Midbrain (tissue), 1 donor: ENCODE results near the gene GPC3.
"Not testable (repeated sequence)": the region's sequence is repeated elsewhere in the genome, so short reads cannot be mapped to it uniquely, and the experiment has no call there.

ENCODE experiments used
- DNase-seq: peaks from one replicate; lab custom pipeline; 2025; lab: John Stamatoyannopoulos, UW

GPC3 gene

DNA sequence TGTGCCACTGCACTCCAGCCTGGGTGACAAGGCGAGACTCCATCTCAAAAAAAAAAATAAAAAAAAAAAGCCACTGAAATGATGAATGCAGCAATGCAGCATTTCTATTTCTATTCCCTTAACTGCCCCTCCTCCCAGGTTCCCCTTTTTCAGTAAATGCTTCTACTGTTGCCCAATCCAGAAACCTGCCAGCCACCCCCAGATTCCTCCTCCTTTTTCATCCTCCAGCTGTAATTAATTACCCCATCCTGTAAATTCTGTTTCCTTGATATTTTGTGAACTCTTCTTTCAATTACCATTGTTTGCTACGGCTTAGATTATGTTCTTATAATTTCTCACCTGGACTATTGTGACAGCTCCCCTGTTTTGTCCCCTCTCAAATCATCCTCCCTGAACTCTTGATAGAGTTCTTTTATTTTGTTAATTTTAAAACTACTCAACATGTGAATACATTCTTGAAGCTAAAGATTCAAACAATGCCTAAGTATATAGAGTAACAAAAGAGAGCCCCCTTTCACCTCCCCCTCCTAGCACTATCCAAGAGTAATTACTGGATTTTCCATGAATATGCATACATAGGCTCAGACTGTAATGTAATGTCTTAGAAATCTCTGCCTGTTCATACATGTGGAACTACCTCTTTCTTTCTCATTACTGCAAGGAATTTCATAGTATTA is 429.5 kb downstream of the GPC3 start:
- no peak for DNase-seq

DNA sequence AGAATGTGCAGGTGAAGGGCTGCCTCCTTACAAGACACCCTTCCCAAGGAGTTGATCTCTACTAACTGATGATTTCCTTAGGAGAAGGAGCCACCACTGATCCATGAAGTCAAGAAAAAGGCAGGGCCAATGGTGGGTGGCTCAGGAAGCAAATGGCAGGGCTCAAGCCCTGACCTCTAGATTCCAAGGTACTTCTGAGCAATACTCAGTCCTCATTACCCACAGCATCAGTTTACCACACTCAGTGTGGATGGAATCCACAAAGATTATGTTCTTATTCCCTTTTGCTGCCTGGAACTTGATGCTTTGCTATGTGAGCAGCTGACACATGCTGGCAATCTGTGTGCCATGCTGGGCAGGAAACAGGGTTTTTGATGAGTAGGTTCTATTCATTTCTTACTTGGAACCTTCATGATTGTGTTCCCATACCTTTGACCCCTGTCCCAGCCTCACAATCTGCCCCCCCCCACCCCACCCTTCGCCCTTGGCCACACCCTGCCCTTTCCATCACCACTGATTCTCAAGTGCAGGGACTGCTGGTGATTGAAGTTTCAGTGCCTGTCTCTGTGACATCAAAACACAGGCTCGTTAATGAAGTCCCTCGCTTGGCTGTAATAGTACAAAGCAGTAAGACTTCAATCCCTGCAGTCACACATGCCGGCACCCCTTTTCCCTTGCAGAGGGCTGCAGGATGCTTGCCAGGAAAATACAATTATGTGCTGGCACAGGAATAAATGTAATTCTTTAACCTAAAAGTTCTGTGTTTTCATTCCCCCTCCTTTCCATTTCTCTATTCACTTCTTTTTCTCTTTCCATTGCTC is 434.5 kb downstream of the GPC3 start:
- DNase-seq: no peak

DNA sequence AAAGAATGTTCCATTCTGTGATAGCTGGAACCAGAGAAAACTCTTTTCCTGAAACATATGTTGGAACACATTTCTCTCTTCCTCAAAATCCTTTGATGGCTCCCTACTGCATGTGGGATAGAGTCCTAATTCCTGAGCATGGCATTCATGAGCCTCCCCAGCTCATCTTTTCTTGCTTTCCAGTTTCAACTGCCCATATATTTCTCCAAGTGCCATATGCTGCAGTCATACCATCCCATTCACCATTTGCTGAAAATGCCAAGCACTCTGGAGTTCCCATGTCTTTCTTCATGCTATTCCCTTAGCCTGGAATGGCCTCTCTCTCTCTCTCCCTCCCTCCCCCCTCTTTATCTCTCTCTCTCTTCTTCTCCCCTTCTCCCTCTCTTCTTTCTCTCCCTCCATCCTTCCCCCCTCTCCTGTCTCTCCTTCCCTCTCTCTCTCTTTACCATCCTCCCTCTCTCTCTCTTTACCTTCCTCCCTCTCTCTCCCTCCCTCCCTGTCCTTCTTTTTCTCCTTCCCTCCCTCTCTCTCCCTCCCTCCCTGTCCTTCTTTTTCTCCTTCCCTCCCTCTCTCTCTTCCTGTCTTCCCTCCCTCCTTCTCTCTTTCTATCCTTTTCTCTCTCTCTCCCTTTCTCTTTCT is 436.0 kb downstream of the GPC3 start:
- no peak for DNase-seq

DNA sequence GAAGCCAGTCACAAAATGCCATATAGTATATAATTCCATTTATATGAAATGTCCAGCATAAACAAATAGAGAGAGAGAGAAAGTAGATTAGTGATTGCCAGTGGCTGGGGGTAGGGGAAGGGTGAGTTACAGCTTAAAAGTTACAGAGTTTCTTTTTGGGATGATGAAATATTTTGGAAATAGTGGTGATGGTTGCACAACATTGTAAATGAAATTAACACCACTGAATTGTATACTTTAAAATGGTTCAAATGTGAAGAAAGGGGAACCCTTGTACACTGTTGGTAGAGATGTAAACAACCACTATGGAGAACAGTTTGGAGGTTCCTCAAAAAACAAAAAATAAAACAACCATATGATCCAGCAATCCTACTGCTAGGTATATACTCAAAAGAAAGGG is 439.0 kb downstream of the GPC3 start:
- no peak for DNase-seq

DNA sequence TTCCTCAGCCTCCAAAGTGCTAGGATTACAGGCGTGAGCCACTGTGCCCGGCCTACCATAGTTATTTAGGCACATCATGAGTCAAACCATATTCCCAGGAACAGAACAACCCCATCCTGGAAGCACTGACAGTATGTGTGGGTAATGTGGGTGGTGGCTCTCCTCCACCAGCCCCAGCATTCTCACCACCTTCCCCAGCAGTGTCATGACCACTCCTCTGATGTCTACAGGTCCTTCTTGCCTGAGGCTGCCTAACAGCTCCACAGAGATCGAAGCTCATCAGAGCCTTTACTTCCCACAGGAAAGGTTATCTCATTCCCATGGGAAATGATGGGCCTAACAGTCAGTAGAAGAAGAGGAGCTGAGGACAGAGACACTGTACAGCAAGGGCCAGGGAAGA is 440.6 kb downstream of the GPC3 start:
- no peak for DNase-seq

DNA sequence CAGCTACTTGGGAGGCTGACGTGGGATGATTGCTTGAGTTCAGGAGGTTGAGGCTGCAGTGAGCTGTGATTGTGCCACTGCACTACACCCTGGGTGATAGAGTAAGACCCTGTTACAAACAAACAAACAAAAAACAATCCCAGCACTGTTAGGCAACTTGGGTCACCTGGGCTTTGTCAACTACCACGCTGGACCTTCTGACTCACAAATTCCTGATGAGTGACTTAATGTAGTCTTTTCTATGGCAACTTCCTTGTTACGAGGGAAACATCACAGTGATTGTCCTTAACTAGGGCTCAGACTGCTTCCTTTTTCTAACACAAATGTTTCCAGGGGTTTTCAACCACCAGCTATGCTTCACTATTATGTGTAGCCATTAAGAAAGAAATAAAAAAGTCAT is 441.3 kb downstream of the GPC3 start:
- DNase-seq: no peak

DNA sequence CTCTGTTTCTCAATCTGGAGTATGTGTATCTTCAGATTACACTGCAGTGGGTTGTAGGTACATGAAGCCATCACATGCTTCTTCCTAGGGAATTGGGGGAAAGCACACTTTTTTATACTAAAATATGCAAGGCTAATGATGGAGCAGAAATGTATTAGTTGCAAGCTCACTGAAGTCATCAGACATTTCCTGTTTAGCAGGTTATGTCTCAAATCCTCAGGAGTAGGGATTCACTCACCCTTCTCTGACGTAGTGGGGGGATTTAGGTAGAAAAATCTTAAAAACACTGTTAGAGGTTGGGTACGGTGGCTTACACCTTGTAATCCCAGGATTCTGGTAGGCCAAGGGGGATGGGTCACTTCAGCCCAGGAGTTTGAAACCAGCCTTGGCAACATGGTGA is 441.7 kb downstream of the GPC3 start:
- no peak for DNase-seq

DNA sequence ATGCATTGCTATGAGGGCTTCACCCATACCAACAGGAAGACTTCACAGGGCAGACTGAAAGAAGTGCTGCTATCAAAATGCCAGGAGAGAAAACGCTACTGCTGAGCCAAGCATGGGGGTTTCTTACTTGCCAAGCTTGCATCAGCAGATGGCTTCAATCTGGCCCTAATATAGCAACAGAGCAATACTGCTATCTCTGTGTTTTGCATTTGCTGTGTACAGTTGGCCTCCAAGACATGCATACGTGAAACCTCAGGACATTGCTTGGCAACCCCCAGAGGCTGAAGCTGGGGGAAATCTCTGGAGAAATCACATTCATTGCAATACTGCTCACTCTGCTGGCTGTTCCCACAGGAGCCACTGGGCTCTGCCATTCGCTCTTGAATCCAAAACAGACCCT is 442.9 kb downstream of the GPC3 start:
- no peak for DNase-seq

DNA sequence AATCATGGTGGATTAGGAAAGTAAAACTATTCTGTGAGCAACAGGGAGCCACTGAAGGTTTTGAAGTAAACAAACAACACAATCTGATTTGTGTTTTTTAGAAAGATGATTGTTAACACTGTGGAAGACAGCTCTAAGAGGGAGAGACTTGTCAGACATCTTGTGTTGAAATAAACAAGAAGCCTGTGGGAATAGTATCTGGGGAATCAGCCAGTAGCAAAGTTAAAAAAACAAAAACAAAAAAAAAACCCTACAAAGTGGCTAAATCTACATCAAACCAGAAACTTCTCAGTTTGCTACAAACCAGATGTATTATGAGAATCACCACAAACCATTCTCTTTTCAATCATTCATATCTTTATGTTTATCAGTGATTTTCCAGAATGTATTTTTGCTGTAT is 444.4 kb downstream of the GPC3 start:
- no peak for DNase-seq

DNA sequence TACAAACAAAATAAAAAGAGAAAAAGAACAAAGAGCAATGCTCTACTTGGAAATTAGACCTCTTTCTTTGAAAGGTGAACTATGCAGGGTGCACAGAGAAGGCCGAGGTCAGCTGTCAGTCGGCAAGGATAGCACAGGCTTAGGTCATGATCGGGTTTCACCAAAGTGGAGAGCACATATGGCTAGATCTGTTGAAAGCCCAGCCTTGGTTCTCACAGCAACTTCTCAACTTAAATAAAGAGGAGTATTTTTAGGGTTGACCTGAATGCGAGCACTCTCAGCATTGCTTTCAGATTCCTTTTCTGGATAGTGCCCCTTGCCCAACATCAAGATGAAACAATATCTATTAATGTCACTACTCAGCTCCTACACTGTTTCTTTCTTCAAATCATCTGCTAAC is 447.2 kb downstream of the GPC3 start:
- no peak for DNase-seq

DNA sequence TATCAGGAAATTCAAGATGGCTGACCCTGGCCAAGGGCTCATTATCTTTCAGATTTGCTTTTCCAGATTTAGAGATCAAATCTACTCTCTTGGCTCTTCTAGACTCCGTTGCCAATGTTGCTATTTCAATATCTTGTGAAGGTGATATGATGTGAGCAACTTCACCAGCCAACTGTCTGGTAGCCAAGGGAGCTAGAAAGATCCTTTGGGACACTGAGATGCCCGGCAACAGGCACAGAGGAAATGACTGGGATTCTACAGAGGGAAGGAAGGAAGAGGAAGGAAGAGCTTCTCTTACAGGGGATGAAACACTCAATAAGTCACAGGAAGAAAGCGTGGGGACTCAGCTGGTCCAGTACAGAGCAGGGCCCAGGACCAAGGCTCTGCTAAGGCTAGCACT is 448.3 kb downstream of the GPC3 start:
- DNase-seq: no peak

DNA sequence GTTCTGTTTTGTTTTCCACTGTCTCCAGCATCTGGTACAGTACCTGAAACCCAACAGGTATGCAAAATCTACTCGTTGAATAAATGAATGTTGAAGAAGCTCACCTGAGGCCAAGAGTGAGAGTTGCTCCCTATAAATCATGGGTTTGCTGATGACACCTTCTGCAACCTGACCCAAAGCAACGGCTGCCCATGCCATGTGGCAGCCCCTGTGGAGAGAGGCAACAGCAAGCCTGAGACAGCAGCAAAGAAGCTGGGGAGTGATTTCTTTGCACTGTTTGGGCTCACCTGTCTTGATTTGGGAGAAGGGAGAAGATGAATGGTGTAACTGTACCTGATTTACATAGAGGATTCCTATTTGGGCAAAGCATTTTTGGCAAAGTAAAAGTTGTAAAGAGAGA is 450.3 kb downstream of the GPC3 start:
- no peak for DNase-seq

DNA sequence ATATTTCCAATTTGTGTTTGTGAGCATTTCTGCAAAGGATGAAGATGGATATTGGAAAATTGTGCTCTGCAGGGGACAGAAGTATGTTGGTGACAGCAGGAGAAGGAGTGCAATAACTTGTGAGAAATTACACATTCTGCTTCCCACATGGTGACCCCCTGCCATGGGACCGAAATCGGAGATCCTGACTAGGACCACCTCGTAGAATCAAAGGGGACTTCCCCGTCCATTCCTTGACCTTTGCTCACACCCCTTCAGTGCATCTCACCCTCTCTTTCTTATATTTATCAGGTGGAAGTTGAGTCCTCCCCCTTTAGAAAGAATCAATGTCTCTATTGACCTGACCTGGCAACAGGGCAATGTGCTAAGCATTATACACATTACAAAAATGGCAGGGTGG is 451.2 kb downstream of the GPC3 start:
- DNase-seq: no peak

DNA sequence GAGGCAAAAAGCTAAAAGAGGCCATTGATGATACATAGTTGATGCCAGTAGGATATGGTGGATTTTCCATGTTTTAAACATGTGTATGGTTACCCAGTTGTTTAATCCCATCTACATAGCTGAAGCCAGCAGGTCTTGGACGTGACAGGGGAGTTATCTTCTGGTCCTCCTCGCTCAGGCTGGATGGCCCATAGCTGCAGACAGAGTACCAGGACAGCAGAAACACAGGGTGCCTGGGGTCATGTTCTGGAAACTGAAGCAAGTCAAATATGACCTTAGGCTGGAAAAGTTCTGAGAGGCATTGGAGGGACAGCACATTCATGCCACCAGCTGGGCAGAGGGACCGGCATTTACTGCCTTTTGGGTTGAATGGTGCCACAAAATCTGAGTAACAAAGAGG is 452.1 kb downstream of the GPC3 start:
- DNase-seq: no peak

DNA sequence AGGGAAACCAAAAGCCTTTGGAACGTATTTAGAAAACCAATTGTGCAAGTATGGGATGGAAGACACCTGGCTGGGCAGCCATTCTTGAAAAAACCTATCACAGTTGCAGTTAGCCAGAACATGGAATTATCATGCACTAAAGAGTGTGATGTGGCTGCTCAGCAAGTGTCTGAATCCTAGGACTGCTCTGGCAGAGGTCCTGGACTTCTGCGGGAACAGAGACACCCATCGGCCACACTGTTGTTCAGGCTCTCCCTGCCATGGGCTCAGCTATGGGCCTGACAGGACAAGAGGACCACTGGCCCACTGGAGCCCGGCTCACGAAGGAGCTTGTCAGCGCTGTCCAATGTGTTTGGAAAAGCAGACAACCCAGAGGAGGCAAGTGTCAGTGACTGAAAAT is 454.4 kb downstream of the GPC3 start:
- no peak for DNase-seq

DNA sequence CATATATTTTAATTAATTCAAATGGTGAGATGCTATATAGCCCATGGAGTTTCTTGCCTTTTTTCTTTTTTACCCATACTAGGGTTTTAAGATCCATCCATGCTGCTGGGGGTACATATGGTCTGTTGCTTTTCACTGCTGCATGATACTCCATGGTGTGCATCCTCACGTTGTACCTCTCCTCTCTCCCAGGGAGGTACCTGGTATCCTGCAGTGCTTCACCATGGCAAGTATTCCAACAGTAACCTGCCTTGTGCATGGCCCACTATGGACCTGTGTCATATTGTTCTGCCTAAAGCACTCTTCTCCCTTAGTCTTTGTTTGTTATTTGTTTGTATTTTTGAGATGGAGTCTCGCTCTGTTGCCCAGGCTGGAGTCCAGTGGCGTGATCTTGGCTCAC is 455.8 kb downstream of the GPC3 start:
- DNase-seq: no peak

DNA sequence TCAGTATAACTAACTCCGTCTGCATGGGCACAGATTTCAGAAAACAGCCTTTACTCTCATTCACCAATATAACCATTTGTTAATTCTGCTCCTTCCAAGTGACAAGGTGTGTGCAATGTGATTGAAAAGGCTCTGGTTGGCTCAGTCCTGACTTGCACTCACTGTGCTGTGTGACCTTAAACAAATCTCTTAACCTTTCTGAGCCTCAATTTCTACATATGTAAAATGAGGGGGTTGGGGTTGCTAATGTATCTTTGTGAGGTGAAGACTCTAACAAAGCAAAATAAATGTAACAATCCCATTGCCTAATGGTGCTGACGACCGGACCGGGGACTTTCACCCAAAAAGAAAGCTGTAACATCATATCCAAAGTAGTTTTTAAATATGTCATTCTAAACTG is 457.6 kb downstream of the GPC3 start:
- no peak for DNase-seq

DNA sequence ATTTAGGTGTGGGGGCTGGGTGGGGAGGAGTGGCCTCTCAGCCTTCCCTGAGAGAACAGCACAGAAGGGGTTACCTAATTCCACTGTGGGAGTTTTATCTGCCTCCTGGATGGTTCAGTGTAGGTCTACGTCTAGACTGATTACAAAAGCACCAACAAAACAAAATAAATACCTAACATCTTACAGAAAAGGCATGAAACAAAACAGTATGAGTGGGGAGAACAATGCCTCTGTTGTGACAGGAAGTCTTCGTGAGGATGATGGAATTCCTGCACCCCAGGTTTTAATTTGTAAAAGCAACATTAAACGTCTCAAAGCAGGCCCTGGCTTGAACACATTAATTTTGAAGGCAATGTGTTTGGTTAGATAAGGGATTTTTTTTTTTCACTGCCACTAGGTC is 458.0 kb downstream of the GPC3 start:
- no peak for DNase-seq

DNA sequence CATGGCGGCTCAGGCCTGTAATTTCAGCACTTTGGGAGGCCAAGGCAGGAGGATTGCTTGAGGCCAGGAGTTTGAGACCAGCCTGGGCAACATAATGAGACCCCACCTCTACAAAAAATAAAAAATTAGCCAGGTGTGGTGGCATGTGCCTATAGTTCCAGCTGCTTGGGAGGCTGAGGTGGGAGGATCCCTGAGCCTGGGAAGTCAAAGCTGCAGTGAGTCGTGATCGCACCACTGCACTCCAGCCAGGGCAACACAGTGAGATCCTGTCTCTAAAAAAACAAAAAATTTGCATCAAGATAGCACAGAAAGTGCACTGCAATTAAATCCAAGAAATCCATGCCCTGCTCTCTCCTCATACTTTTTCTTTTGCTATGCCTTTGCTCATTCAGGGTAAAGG is 458.6 kb downstream of the GPC3 start:
- DNase-seq: not testable (repeated sequence)

DNA sequence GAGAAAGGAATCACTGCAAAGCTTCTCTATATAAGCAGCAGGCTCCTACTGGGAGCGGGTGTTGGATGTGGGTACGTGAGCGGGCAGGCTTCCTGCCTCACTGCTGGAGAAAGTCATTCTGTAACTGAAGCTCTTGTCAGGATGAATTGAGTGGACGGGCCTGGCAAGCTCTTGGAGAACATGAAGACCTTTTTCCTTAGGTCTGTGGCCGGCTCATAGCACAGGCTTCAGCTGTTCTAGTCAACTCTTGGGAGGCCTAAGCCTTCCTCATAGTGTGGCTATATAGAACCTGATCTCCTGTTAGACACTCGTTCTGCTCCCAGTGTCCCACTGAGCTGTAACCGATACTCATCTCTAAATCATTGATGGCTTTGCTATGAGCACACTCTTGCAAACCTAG is 461.9 kb downstream of the GPC3 start:
- DNase-seq: no peak

DNA sequence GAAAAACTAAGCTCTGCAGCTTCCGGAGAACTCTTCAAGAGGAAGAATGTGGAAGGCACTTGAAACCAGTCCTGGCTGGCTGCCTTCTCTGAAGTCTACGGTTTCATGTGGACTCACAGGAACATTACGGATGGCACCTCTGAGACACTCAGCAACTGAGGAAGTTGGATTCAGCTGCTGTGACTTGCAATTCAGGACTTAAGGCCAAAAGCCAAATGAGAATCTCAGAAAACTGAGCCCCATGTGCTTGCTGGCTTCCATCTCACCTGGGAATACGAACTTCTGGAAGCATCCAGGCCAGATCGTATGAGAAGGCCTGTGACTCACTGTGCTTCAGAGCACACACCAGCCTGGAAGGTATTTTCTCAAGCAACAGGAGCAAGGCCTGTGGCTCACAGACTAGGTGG is 462.3 kb downstream of the GPC3 start:
- DNase-seq: no peak

DNA sequence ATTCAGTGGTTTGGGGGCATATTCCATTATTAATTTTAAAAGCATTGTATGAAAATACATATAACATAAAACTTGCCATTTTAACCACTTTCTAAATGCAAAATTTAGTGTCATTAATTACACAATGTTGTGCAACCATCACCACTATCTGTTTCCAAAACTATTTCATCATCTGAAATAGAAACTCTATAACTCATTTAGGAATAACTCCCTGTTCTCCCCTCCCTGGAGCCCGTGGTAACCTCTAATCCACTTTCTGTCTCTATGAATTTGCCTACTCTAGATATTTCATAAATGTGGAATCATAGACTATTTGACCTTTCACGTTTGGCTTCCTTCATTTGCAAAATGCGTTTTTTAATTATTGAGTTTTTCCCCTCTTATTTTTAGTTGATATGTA is 468.7 kb downstream of the GPC3 start:
- no peak for DNase-seq

DNA sequence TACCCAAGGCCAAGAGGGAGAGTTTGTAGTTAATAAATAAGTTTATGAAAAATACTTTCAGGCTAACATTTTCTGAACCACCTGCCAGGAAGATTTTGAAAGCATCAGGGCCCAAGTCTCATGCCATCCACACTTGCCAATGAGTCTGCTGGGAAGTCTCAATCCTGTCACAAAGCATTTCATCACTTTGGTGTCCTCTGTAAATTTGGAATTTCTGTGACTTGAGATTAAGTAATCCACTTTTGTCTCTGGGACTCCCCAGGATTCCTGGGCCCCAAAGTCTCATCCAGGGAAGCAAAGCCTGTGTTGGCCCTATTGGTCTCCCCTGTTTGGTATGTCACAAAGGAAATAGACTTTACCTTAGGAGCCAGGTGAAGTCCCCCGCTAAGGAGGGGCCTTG is 470.9 kb downstream of the GPC3 start:
- no peak for DNase-seq
